ENCODE data around the gene ABLIM2. TPM values are rescaled to one million over a fixed set of nuclear protein-coding genes. Genes with fewer than 3 reads are reported as not detected.

The ABLIM2 gene
- total and polyA plus RNA-seq, 10 of the 15 experiments (the other 5 are each of a cell fraction or from before 2014, with no cell fraction given) = 0.03 to 0.15 (median 0.05) TPM; not detected in 7

- CTCF ChIA-PET = interaction anchor here (1.5 to 2.5 kb wide), 3 partner anchors 12 to 69 kb away, joined by 3 to 18 read pairs (median 4); no protein-coding TSS in a partner anchor
- POLR2A ChIA-PET = interaction anchor here (1.5 kb wide), 1 partner anchor 14 kb away, joined by 3 read pairs; no protein-coding TSS in a partner anchor
- ATAC-seq = no peak
- no peak overlapping the region for H3K27ac ChIP-seq (ENCODE audit: control insufficient read depth, insufficient read depth)
- no peak for DNase-seq (ENCODE audit: low read depth, low spot score)
- no peak for FAIRE-seq
- H3K9me3 ChIP-seq (replicated peaks; ENCODE audit: control insufficient read depth, insufficient read depth, low read length) = peaks cover 8% of the 10 kb centered on the region; the same call in 2 of the 3 replicates
- WGBS (ENCODE audit: insufficient coverage, insufficient replicate concordance, low lambda C conversion rate, missing lambda C conversion rate) = 46% methylated on average over 13 of the region's 13 CpGs
- H3K36me3 ChIP-seq (ENCODE audit: control insufficient read depth in 2 of 2, insufficient read depth in 2 of 2, low read length in 1 of 2) = no peaks in the 10 kb centered on the region
- H3K4me1 ChIP-seq (ENCODE audit: control insufficient read depth, insufficient read depth, low read length) = peaks cover 21% of the 10 kb centered on the region
- no peaks in the 10 kb centered on the region for H3K27me3 ChIP-seq (replicated peaks in 1 of 2; ENCODE audit: control insufficient read depth in 2 of 2, insufficient read depth in 2 of 2, low read length in 1 of 2)
- no peak overlapping the region for H2AFZ ChIP-seq (ENCODE audit: control insufficient read depth, low read depth, low read length)
- no peak overlapping the region for H3K4me3 ChIP-seq
- no peaks in the 10 kb centered on the region for H3K79me2 ChIP-seq (ENCODE audit: control insufficient read depth, insufficient read depth, low read length)
- SMC1A ChIA-PET (ENCODE audit: uncharacterized antibody, unreplicated experiment) = interaction anchor here (1.2 to 1.8 kb wide), 3 partner anchors 15 to 26 kb away, joined by 5 to 6 read pairs (median 6); partner anchors contain the start of genes ABLIM2 and SH3TC1
- in situ Hi-C loops (cut with MboI) (no loop called here), intact Hi-C loops (cut with micrococcal nuclease; ENCODE audit: unreplicated experiment) (no loop called here)
- H3K4me2 ChIP-seq (ENCODE audit: control insufficient read depth, insufficient read depth) = no peak overlapping the region
- no peak overlapping the region for H3K9ac ChIP-seq (ENCODE audit: control insufficient read depth, insufficient read depth, low read length)
- TF ChIP-seq, protein P1, sequence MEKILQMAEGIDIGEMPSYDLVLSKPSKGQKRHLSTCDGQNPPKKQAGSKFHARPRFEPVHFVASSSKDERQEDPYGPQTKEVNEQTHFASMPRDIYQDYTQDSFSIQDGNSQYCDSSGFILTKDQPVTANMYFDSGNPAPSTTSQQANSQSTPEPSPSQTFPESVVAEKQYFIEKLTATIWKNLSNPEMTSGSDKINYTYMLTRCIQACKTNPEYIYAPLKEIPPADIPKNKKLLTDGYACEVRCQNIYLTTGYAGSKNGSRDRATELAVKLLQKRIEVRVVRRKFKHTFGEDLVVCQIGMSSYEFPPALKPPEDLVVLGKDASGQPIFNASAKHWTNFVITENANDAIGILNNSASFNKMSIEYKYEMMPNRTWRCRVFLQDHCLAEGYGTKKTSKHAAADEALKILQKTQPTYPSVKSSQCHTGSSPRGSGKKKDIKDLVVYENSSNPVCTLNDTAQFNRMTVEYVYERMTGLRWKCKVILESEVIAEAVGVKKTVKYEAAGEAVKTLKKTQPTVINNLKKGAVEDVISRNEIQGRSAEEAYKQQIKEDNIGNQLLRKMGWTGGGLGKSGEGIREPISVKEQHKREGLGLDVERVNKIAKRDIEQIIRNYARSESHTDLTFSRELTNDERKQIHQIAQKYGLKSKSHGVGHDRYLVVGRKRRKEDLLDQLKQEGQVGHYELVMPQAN (conservative IDR thresholded peaks at IDR 0.05) = no peak
- TF ChIP-seq MEF2B (IDR thresholded peaks at IDR 0.05; ENCODE audit: partially characterized antibody, poor library complexity, severe bottlenecking) = no peak
- H4K20me1 ChIP-seq (ENCODE audit: control insufficient read depth, insufficient read depth) = no peaks in the 10 kb centered on the region
- no TSS peak for BruUV-seq (replicated peaks)
- RAD21 ChIA-PET (ENCODE audit: unreplicated experiment) = interaction anchor here (1.0 kb wide), 1 partner anchor 20 kb away, joined by 3 read pairs; no protein-coding TSS in a partner anchor
Observed at GRCh38 chr4:8173492-8174242, 15.1 kb upstream of the ABLIM2 start.
